Aortic smooth muscle cell (primary cell): ENCODE data around the gene KRT74. TPM values are rescaled to one million over a fixed set of nuclear protein-coding genes. Genes with fewer than 3 reads are reported as not detected.

Source experiments
- total RNA-seq: library from RNA; depleted of rRNA; stranded (reverse); fragments of >200 nt; gene quantifications from 2 replicates; pipeline ENCODE4 v1.2.3, GENCODE V29; 2014

The KRT74 gene
- not detected in 2 replicates for total RNA-seq

DNA sequence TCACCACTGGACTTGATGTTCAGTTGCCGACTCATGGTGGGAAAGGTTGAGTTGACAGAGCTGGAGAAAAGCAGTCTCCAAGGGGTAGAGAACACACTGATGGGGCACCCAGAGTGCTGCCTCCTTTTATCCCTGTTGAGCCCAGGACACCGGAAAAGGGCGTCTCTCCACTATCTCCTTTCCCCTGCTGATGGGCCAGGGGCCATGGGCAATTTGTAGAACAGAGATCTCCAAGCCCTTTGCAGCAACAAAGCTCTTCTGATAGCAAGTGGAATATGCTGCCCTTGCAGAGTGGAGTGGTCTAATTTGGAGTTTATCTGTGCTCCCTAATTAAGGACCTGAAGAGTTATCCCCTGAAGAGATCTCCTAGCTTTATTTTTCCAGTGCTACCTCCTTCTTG, at the start of gene KRT74:
KRT74 (minus strand) TSS at position 101 of the 400 bp plus-strand sequence; CDS start at position 35, 66 bp downstream.

DNA sequence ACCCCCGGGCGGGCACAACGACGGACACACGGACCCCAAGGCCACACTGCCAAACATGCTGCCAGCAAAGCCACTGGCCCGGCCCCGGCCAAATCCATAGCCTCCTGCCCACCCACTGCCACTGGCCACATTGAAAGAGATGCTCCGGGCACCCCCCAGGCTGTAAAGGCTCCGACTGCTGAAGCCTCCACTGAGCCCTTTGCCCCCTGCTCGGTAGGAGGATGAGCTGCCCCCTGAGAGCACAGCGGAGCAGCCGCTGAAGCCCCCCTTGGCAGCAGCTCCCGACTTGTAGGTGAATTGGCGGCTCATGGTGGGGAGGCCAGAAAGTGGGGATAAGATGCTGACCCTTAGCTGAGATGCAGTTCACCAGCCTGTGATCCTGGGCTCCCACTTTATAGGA, 44.6 kb upstream of the KRT74 start, which contains the start of gene KRT73:
KRT73 (minus strand) TSS at position 344 of the 400 bp plus-strand sequence; CDS start at position 309, 35 bp downstream.

DNA sequence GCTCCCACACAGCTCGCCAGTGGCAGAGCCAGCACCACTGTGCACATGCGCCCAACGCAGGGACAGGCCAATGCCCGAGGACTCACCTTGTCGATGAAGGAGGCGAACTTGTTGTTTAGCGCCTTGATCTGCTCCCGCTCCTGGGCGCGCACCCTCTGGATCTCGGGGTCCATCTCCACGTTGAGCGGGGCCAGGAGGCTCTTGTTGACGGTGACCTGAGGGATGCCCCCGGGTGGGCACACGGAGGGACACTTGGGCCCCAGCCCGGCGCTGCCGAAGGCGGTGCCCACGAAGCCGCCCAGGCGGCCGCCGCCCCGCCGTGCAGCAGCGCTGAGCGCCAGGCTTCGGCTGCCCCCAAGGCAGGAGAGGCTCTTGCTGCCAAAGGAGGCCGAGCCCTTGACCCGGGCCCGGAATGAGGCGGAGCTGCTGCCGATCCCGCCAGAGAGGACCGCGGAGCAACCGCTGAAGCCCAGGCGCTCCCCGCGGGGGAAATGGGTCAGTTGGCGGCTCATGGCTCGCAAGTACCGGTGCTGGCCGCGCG, 27.4 kb upstream of the KRT74 start, which contains the start of gene KRT72:
KRT72 (minus strand) TSS at position 523 of the 541 bp plus-strand sequence; CDS start at position 512, 11 bp downstream.

DNA sequence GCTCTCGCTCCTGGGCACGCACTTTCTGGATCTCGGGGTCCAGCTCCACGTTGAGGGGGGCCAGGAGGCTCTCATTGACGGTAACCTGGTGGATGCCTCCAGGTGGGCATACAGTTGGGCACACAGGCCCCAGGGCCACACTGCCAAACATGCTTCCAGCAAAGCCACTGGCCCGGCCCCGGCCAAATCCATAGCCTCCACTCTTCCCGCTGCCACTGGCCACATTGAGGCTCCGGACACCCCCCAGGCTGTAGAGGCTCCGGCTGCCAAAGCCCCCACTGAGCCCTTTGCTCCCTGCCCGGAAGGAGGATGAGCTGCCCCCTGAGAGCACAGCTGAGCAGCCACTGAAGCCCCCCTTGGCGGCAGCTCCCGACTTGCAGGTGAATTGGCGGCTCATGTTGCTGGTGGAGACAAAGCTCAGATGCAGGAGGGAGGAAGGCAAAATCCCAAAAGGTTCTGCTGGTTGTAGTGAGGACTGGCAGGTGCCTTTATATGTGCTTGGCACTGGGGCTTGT, 20.9 kb downstream of the KRT74 start, which contains the start of gene KRT71:
KRT71 (minus strand) TSS at position 465 of the 515 bp plus-strand sequence; CDS start at position 397, 68 bp downstream.

DNA sequence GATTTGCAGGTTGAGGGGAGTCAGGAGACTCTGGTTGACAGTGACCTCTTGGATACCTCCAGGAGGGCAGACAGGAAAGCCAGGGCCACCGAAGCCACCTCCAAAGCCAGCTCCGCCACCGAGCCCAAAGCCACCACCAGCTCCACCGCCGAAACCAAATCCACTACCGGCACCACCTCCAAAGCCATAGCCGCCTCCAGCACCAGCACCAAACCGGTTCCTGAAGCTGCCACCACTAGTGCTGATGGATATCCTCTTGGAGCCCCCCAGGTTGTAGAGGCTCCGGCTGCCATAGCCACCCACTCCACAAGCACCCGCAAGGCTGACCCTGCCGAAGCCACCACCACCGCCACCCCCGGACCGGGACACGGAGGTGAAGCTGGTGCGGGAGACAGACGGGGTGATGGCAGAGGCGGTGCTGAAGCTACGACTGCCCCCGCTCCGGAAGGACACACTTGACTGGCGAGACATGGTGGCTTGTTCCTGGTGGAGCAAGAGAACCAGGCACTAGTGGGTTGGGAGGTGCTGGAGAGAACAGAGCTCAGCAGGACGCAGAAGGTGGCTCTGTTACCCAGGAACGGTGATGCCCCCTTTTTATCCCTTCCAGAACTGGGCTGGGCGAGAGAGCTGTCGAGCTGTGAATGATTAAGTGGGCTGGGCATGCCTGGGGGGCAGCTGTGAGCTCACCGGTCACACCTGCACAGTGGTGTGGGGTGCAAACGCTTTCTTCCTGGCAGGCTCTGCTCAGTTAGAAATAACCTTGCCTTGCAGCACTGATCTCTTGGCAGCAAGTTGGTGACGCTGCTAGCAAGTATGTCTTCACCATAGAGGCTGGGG, 53.6 kb downstream of the KRT74 start, which contains the start of gene KRT5:
KRT5 (minus strand) TSS at position 569 of the 837 bp plus-strand sequence; CDS start at position 471, 98 bp downstream.

Other genes starting within 250 kb of the KRT74 start
- not detected in 2 replicates for gene KRT85, start 206.4 kb downstream of the KRT74 start, total RNA-seq
- gene KRT84, start 188.2 kb downstream of the KRT74 start, total RNA-seq, result not detected in 2 replicates
- gene KRT82, start 167.5 kb downstream of the KRT74 start, total RNA-seq, result not detected in 2 replicates
- gene KRT75, start 139.5 kb downstream of the KRT74 start, total RNA-seq, result not detected in 2 replicates
- not detected in 2 replicates for gene KRT6B, start 121.7 kb downstream of the KRT74 start, total RNA-seq
- not detected in 2 replicates for gene KRT6C, start 100.0 kb downstream of the KRT74 start, total RNA-seq
- gene KRT6A, start 80.6 kb downstream of the KRT74 start, total RNA-seq, result 0.19 and 0.66 TPM in 2 replicates
- 0.44 and 0.53 TPM in 2 replicates for gene KRT5, start 53.4 kb downstream of the KRT74 start, total RNA-seq
- gene KRT71, start 20.7 kb downstream of the KRT74 start, total RNA-seq, result not detected in 2 replicates
- not detected in 2 replicates for gene KRT72, start 27.6 kb upstream of the KRT74 start, total RNA-seq
- not detected in 2 replicates for gene KRT73, start 44.7 kb upstream of the KRT74 start, total RNA-seq
- not detected in 2 replicates for gene KRT2, start 78.4 kb upstream of the KRT74 start, total RNA-seq
- gene KRT1, start 106.6 kb upstream of the KRT74 start, total RNA-seq, result not detected in 2 replicates
- gene KRT77, start 129.7 kb upstream of the KRT74 start, total RNA-seq, result not detected in 2 replicates
- not detected in 2 replicates for gene KRT76, start 203.5 kb upstream of the KRT74 start, total RNA-seq
- gene KRT3, start 222.3 kb upstream of the KRT74 start, total RNA-seq, result not detected in 2 replicates
- gene KRT4, start 240.3 kb upstream of the KRT74 start, total RNA-seq, result not detected in 2 replicates